HG03103 (cell line): ENCODE data around the gene RORB.
"Not testable (repeated sequence)": the region's sequence is repeated elsewhere in the genome, so short reads cannot be mapped to it uniquely, and the experiment has no call there.

ENCODE experiments used
- ATAC-seq: cut with Tn5 transposase; IDR thresholded peaks from one replicate; pipeline ENCODE4 v1.9.1; 2021; ENCODE audit warnings: low read depth; ENCODE audit not compliant: unreplicated experiment

RORB gene

GRCh38 chr9:74512416-74512815, 15.3 kb downstream of the RORB start:
- no peak for ATAC-seq

GRCh38 chr9:74513221-74513620, 16.1 kb downstream of the RORB start:
- ATAC-seq, result no peak

- no peak for ATAC-seq
Observed at GRCh38 chr9:74517188-74517587, 20.1 kb downstream of the RORB start.

GRCh38 chr9:74519419-74519818, 22.3 kb downstream of the RORB start:
- no peak for ATAC-seq

GRCh38 chr9:74521009-74521408, 23.9 kb downstream of the RORB start:
- ATAC-seq, result no peak

GRCh38 chr9:74524289-74524688, 27.2 kb downstream of the RORB start:
- ATAC-seq, result no peak

GRCh38 chr9:74526215-74526614, 29.1 kb downstream of the RORB start:
- ATAC-seq, result no peak

- ATAC-seq, result no peak
Observed at GRCh38 chr9:74527718-74528117, 30.6 kb downstream of the RORB start.

GRCh38 chr9:74528207-74528606, 31.1 kb downstream of the RORB start:
- ATAC-seq, result no peak

- not testable (repeated sequence) for ATAC-seq
Observed at GRCh38 chr9:74530458-74530857, 33.3 kb downstream of the RORB start.

- ATAC-seq, result no peak
Observed at GRCh38 chr9:74533253-74533652, 36.1 kb downstream of the RORB start.

GRCh38 chr9:74534841-74535240, 37.7 kb downstream of the RORB start:
- no peak for ATAC-seq

GRCh38 chr9:74543145-74543544, 46.0 kb downstream of the RORB start:
- no peak for ATAC-seq

- no peak for ATAC-seq
Observed at GRCh38 chr9:74551266-74551665, 54.1 kb downstream of the RORB start.

- no peak for ATAC-seq
Observed at GRCh38 chr9:74554751-74555419, 57.8 kb downstream of the RORB start.

- ATAC-seq, result no peak
Observed at GRCh38 chr9:74555565-74555964, 58.4 kb downstream of the RORB start.

- peak; percentile 75 for ATAC-seq
Observed at GRCh38 chr9:74556685-74557084, 59.5 kb downstream of the RORB start.

- ATAC-seq, result peak; percentile 27
Observed at GRCh38 chr9:74557571-74557970, 60.4 kb downstream of the RORB start.

GRCh38 chr9:74562611-74563010, 65.5 kb downstream of the RORB start:
- no peak for ATAC-seq

- ATAC-seq, result no peak
Observed at GRCh38 chr9:74570879-74571512, 73.9 kb downstream of the RORB start.

GRCh38 chr9:74573640-74574191, 76.6 kb downstream of the RORB start:
- no peak for ATAC-seq

- no peak for ATAC-seq
Observed at GRCh38 chr9:74576176-74576575, 79.0 kb downstream of the RORB start.
